ENCODE results near the gene CELF4. TPM values are rescaled to one million over a fixed set of nuclear protein-coding genes. Genes with fewer than 3 reads are reported as not detected.
A peak's percentile ranks its signal among the peaks of the same experiment; 100 is the strongest.

The CELF4 gene
- total and polyA plus RNA-seq, 2 of the 4 experiments (the other 2 are of a cell fraction): not detected

- Histone ChIP-seq H2BK15ac (ENCODE audit: low read depth, low read length) (no peak overlapping the region), H2BK20ac (ENCODE audit: low read depth, low read length) (no peak overlapping the region), H2BK120ac (ENCODE audit: low read depth, low read length) (no peak overlapping the region), H2AFZ (replicated peaks; ENCODE audit: low read length, poor library complexity) (no peak overlapping the region), H3K4me1 (ENCODE audit: control insufficient read depth, insufficient read depth, low read length) (no peaks in the 10 kb centered on the region), H2AK5ac (ENCODE audit: low read depth, low read length) (no peak overlapping the region), H3K23ac (ENCODE audit: low read depth, low read length) (no peak overlapping the region), H3K4me3 (ENCODE audit: insufficient read depth, low read depth, low read length) (no peak overlapping the region), H4K8ac (ENCODE audit: low read depth in 2 of 2, low read length in 2 of 2) (no peak overlapping the region), H2BK5ac (ENCODE audit: low read depth, low read length, poor library complexity, severe bottlenecking) (no peak overlapping the region), H3K56ac (ENCODE audit: extremely low read depth, insufficient read depth, low read length) (no peak overlapping the region), H3K9me3 (ENCODE audit: control insufficient read depth, insufficient read depth, low read length) (no peaks in the 10 kb centered on the region), H3K27ac (ENCODE audit: insufficient read depth, low read length) (no peak overlapping the region), H3K27me3 (ENCODE audit: control insufficient read depth, insufficient read depth, low read length) (no peaks in the 10 kb centered on the region), H3K14ac (replicated peaks; ENCODE audit: low read depth, low read length) (no peak overlapping the region), H3K9me1 (ENCODE audit: insufficient read depth, low read length) (no peaks in the 10 kb centered on the region), H3K79me1 (ENCODE audit: low read depth in 1 of 2, low read length in 2 of 2) (no peaks in the 10 kb centered on the region), H4K5ac (ENCODE audit: low read depth, low read length) (no peak overlapping the region), H3K4me2 (ENCODE audit: low read depth, low read length) (no peak overlapping the region), H3K4ac (ENCODE audit: low read depth, low read length) (no peak overlapping the region), H3K36me3 (ENCODE audit: control insufficient read depth, insufficient read depth, low read length) (no peaks in the 10 kb centered on the region), H3K18ac (ENCODE audit: low read depth, low read length) (no peak overlapping the region), H4K20me1 (ENCODE audit: insufficient read depth, low read length) (no peaks in the 10 kb centered on the region), H4K91ac (ENCODE audit: insufficient read depth, low read depth, low read length) (no peak overlapping the region), H3K9ac (ENCODE audit: low read depth, low read length) (no peak overlapping the region), H2AK9ac (replicated peaks; ENCODE audit: low read depth, low read length, poor library complexity) (no peak overlapping the region)
- intact Hi-C loops (cut with micrococcal nuclease) (no loop called here), in situ Hi-C loops (cut with MboI; ENCODE audit: low sequenced_read_pairs) (no loop called here), dilution Hi-C loops (cut with HindIII; ENCODE audit: low sequenced_read_pairs, unreplicated experiment) (no loop called here)
- no TSS peak for BruUV-seq (replicated peaks)
- WGBS, 2 experiments (ENCODE audit: extremely low coverage in 2 of 2, insufficient read length in 1 of 2): no CpG with 5 or more reads among the region's 14 CpGs
- POLR2A ChIA-PET (ENCODE audit: unreplicated experiment): no interaction called here
- TF ChIP-seq MXI1 (IDR thresholded peaks at IDR 0.05; ENCODE audit: borderline replicate concordance, low read depth, low read length) (peak; percentile 32; the same call in 1 of the 2 replicates), USF2 (IDR thresholded peaks at IDR 0.05; ENCODE audit: low read depth, low read length) (0 out of 2 replicates have a peak, but pooled peaks have one; percentile 13), NFE2L2 (IDR thresholded peaks at IDR 0.05; ENCODE audit: low read depth, low read length) (no peak), CTCF (conservative IDR thresholded peaks at IDR 0.05; ENCODE audit: low read depth, low read length) (peak; percentile 43), BHLHE40 (IDR thresholded peaks at IDR 0.05; ENCODE audit: low read depth, low read length) (peak; percentile 80)
- CTCF ChIA-PET: no interaction called here
- peak; percentile 57 for ATAC-seq (ENCODE audit: low read depth)
- DNase-seq: peak; percentile 33
These were observed 13.4 kb upstream of the CELF4 start for GRCh38 chr18:37578886-37579513.
